Upper lobe of right lung (tissue), 1 donor: Measurements from ENCODE around the gene MATN3. TPM values are rescaled to one million over a fixed set of nuclear protein-coding genes. Genes with fewer than 3 reads are reported as not detected.

Experiments
- ATAC-seq: fragments of 200-7000 bp; cut with Tn5 transposase; one replicate; pipeline ENCODE4 v1.9.1; 2020; ENCODE audit warnings: mild to moderate bottlenecking, moderate library complexity
- DNase-seq: peaks from one replicate; pipeline ENCODE4 v3.0.0-alpha.2; 2020
- H3K27ac ChIP-seq: fragments of 200-600 bp; one replicate; pipeline ENCODE4 v1.8.0; 2022
- H3K27me3 ChIP-seq: fragments of 200-600 bp; one replicate; pipeline ENCODE4 v1.8.0; 2022; ENCODE audit warnings: mild to moderate bottlenecking
- H3K36me3 ChIP-seq: fragments of 200-600 bp; one replicate; pipeline ENCODE4 v1.8.0; 2022
- H3K4me1 ChIP-seq: fragments of 200-600 bp; one replicate; pipeline ENCODE4 v1.8.0; 2022
- H3K4me3 ChIP-seq: fragments of 200-600 bp; one replicate; pipeline ENCODE4 v1.8.0; 2022; ENCODE audit warnings: mild to moderate bottlenecking
- H3K9me3 ChIP-seq: fragments of 200-600 bp; one replicate; pipeline ENCODE4 v1.8.0; 2022
- intact Hi-C: fragments of 100-400 bp; cut with DNase I; formaldehyde crosslinking; loops from one replicate; pipeline ENCODE4 v1.11.0; 2022
- total RNA-seq: library from RNA; stranded (reverse); fragmentation: NEBNext Ultra II Directional; extraction: Animal tissue kit (Norgen Biotek cat#: 25700); gene quantifications from one replicate; pipeline ENCODE4 v1.2.1, GENCODE V29; 2021
- TF ChIP-seq, protein P1 (sequence below): fragments of 200-600 bp; IDR thresholded peaks from one replicate; pipeline ENCODE4 v1.8.0; 2022; ENCODE audit warnings: antibody characterized with exemption
- donor health status: DM: no; HTN: yes; CAD: no; lungs with severe emphysema.

The MATN3 gene
- total RNA-seq, 1 donor from 2014 or later, result 11.7 TPM

DNA sequence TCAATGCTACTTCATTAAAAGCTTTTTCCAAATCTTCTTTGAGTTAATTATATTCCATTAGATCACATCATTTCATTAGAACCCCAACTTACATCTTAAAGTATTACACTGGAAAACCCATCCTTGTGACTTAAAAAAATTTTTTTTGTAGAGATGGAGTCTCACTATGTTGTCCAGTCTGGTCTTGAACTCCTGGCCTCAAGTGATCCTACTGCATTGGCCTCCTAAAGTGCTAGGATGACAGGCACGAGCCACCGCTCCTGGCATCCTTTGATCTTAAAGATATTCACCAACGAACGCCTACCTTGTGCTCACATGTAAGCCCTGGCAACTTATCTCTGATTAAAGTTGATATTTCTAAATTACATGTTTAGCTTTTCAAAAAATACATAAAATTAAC lies 32.3 kb upstream of the MATN3 start:
- Histone ChIP-seq H3K27ac (no peak overlapping the region), H3K27me3 (no peaks in the 10 kb centered on the region), H3K4me3 (no peak overlapping the region), H3K36me3 (peaks cover 10% of the 10 kb centered on the region), H3K9me3 (no peaks in the 10 kb centered on the region), H3K4me1 (peaks cover 48% of the 10 kb centered on the region)
- ATAC-seq (no peak), DNase-seq (no peak)
- intact Hi-C loops, result no loop called here
- TF ChIP-seq, protein P1, sequence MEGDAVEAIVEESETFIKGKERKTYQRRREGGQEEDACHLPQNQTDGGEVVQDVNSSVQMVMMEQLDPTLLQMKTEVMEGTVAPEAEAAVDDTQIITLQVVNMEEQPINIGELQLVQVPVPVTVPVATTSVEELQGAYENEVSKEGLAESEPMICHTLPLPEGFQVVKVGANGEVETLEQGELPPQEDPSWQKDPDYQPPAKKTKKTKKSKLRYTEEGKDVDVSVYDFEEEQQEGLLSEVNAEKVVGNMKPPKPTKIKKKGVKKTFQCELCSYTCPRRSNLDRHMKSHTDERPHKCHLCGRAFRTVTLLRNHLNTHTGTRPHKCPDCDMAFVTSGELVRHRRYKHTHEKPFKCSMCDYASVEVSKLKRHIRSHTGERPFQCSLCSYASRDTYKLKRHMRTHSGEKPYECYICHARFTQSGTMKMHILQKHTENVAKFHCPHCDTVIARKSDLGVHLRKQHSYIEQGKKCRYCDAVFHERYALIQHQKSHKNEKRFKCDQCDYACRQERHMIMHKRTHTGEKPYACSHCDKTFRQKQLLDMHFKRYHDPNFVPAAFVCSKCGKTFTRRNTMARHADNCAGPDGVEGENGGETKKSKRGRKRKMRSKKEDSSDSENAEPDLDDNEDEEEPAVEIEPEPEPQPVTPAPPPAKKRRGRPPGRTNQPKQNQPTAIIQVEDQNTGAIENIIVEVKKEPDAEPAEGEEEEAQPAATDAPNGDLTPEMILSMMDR, result no peak

GRCh38 chr2:20042531-20042930 lies 30.1 kb upstream of the MATN3 start:
- Histone ChIP-seq H3K9me3 (no peaks in the 10 kb centered on the region), H3K4me3 (no peak overlapping the region), H3K27me3 (no peaks in the 10 kb centered on the region), H3K4me1 (peaks cover 26% of the 10 kb centered on the region), H3K27ac (no peak overlapping the region), H3K36me3 (peaks cover 33% of the 10 kb centered on the region)
- intact Hi-C loops, result no loop called here
- TF ChIP-seq, protein P1, result no peak
- DNase-seq (no peak), ATAC-seq (peak; percentile 46)

GRCh38 chr2:20040489-20041172 lies 28.2 kb upstream of the MATN3 start:
- TF ChIP-seq, protein P1, result no peak
- ATAC-seq, result no peak
- H3K27ac ChIP-seq, result no peak overlapping the region
- H3K4me1 ChIP-seq, result peaks cover 18% of the 10 kb centered on the region
- peaks cover 52% of the 10 kb centered on the region for H3K36me3 ChIP-seq
- intact Hi-C loops, result no loop called here
- no peak overlapping the region for H3K4me3 ChIP-seq
- H3K27me3 ChIP-seq, result no peaks in the 10 kb centered on the region
- no peak for DNase-seq
- no peaks in the 10 kb centered on the region for H3K9me3 ChIP-seq

GRCh38 chr2:20037660-20038059 lies 25.2 kb upstream of the MATN3 start:
- Histone ChIP-seq H3K27ac (no peak overlapping the region), H3K27me3 (no peaks in the 10 kb centered on the region), H3K4me3 (no peak overlapping the region), H3K9me3 (no peaks in the 10 kb centered on the region), H3K4me1 (peaks cover 6% of the 10 kb centered on the region), H3K36me3 (peaks cover 81% of the 10 kb centered on the region)
- DNase-seq (no peak), ATAC-seq (no peak)
- intact Hi-C loops, result no loop called here
- TF ChIP-seq, protein P1, result no peak

- Histone ChIP-seq H3K27me3 (no peaks in the 10 kb centered on the region), H3K4me3 (no peak overlapping the region), H3K9me3 (no peaks in the 10 kb centered on the region), H3K27ac (no peak overlapping the region), H3K36me3 (peaks cover 97% of the 10 kb centered on the region), H3K4me1 (no peaks in the 10 kb centered on the region)
- ATAC-seq (peak; percentile 53), DNase-seq (no peak)
- intact Hi-C loops, result no loop called here
- TF ChIP-seq, protein P1, result no peak
Observed at GRCh38 chr2:20035955-20036666, 23.6 kb upstream of the MATN3 start.
